Tongue (tissue), 2 donors: ENCODE measurements around the gene RASAL1. TPM values are rescaled to one million over a fixed set of nuclear protein-coding genes. Genes with fewer than 3 reads are reported as not detected.
A peak's percentile ranks its signal among the peaks of the same experiment; 100 is the strongest.
"Not testable (repeated sequence)": the region's sequence is repeated elsewhere in the genome, so short reads cannot be mapped to it uniquely, and the experiment has no call there.

Experiments
- DNase-seq: peaks from one replicate; pipeline ENCODE4 v3.0.0-alpha.2; 2015
- total RNA-seq: library from RNA; depleted of rRNA; stranded (reverse); fragments of >200 nt; gene quantifications from one replicate; pipeline ENCODE4 v1.2.3, GENCODE V29; 2014

Gene RASAL1
- total RNA-seq, 1 donor from 2014 or later, result 3.8 TPM

GRCh38 chr12:113118142-113118541 is 17.4 kb downstream of the RASAL1 start:
- no peak for DNase-seq

GRCh38 chr12:113117684-113118083 is 17.9 kb downstream of the RASAL1 start:
- not testable (repeated sequence) for DNase-seq

GRCh38 chr12:113116875-113117274 is 18.7 kb downstream of the RASAL1 start:
- DNase-seq, result no peak

GRCh38 chr12:113115455-113116126 is 20.0 kb downstream of the RASAL1 start:
- no peak for DNase-seq

GRCh38 chr12:113114447-113115178 is 20.9 kb downstream of the RASAL1 start:
- DNase-seq, result no peak

- DNase-seq, result no peak
Measured at GRCh38 chr12:113113397-113113796, 22.2 kb downstream of the RASAL1 start.

- DNase-seq, result no peak
Measured at GRCh38 chr12:113112043-113112899, 23.3 kb downstream of the RASAL1 start.

- no peak for DNase-seq
Measured at GRCh38 chr12:113111247-113111646, 24.3 kb downstream of the RASAL1 start.

GRCh38 chr12:113109872-113110599 is 25.5 kb downstream of the RASAL1 start:
- DNase-seq, result no peak

GRCh38 chr12:113109360-113109759 is 26.2 kb downstream of the RASAL1 start:
- DNase-seq, result no peak

GRCh38 chr12:113108308-113108707 is 27.3 kb downstream of the RASAL1 start:
- no peak for DNase-seq

- no peak for DNase-seq
Measured at GRCh38 chr12:113106361-113106760, 29.2 kb downstream of the RASAL1 start.

GRCh38 chr12:113105606-113106271 is 29.8 kb downstream of the RASAL1 start:
- no peak for DNase-seq

GRCh38 chr12:113104953-113105510 is 30.5 kb downstream of the RASAL1 start:
- no peak for DNase-seq

GRCh38 chr12:113103756-113104450 is 31.7 kb downstream of the RASAL1 start:
- DNase-seq, result no peak

GRCh38 chr12:113102811-113103210 is 32.8 kb downstream of the RASAL1 start:
- DNase-seq, result no peak

- no peak for DNase-seq
Measured at GRCh38 chr12:113101751-113102150, 33.8 kb downstream of the RASAL1 start.

GRCh38 chr12:113099764-113100163 is 35.8 kb downstream of the RASAL1 start:
- DNase-seq, result no peak

GRCh38 chr12:113099364-113099763 is 36.2 kb downstream of the RASAL1 start:
- no peak for DNase-seq

GRCh38 chr12:113098441-113099028 is 37.0 kb downstream of the RASAL1 start:
- DNase-seq, result peak; percentile 74
